NCI-H2196 treated with DMSO at 0.1 percent for 48 hours (cell line): ENCODE measurements around the gene RTN1.

ENCODE experiments used
- DNase-seq: peaks from one replicate; lab custom pipeline; 2025; ENCODE audit not compliant: unreplicated experiment; lab: John Stamatoyannopoulos, UW

The RTN1 gene

GRCh38 chr14:59870277-59871165 is at the start of gene RTN1:
TSS of gene RTN1 (minus strand) at chr14:59870776. CDS start at chr14:59870630, 146 bp downstream.
- DNase-seq: peak; percentile 56

- DNase-seq: no peak
Observed at GRCh38 chr14:59920378-59920683, 49.8 kb upstream of the RTN1 start.

GRCh38 chr14:59919570-59920377 is 49.2 kb upstream of the RTN1 start, which contains the start of gene LRRC9:
TSS of gene LRRC9 (plus strand) at chr14:59920144.
- peak; percentile 80 for DNase-seq

- DNase-seq: peak; percentile 37
Observed at GRCh38 chr14:59918824-59919569, 48.4 kb upstream of the RTN1 start.

GRCh38 chr14:59913187-59913586 is 42.6 kb upstream of the RTN1 start:
- DNase-seq: no peak

GRCh38 chr14:59912443-59912842 is 41.9 kb upstream of the RTN1 start:
- DNase-seq: no peak

- DNase-seq: no peak
Observed at GRCh38 chr14:59905188-59905587, 34.6 kb upstream of the RTN1 start.

GRCh38 chr14:59904184-59904583 is 33.6 kb upstream of the RTN1 start:
- no peak for DNase-seq

- DNase-seq: no peak
Observed at GRCh38 chr14:59900556-59900955, 30.0 kb upstream of the RTN1 start.

GRCh38 chr14:59897757-59898383 is 27.3 kb upstream of the RTN1 start:
- no peak for DNase-seq

GRCh38 chr14:59895721-59896120 is 25.1 kb upstream of the RTN1 start:
- no peak for DNase-seq

GRCh38 chr14:59890676-59891075 is 20.1 kb upstream of the RTN1 start:
- no peak for DNase-seq

GRCh38 chr14:59882957-59883356 is 12.4 kb upstream of the RTN1 start:
- DNase-seq: no peak

- no peak for DNase-seq
Observed at GRCh38 chr14:59871166-59871495, 555 bp upstream of the RTN1 start.

- DNase-seq: no peak
Observed at GRCh38 chr14:59869381-59870255, 958 bp downstream of the RTN1 start.

GRCh38 chr14:59868021-59868420 is 2.6 kb downstream of the RTN1 start:
- no peak for DNase-seq

- no peak for DNase-seq
Observed at GRCh38 chr14:59863806-59864525, 6.6 kb downstream of the RTN1 start.

GRCh38 chr14:59857328-59857727 is 13.2 kb downstream of the RTN1 start:
- DNase-seq: no peak

- no peak for DNase-seq
Observed at GRCh38 chr14:59852350-59852749, 18.2 kb downstream of the RTN1 start.
